Activated CD4-positive, CD25-positive, alpha-beta regulatory T cell treated with anti-CD3 and anti-CD28 coated beads, Interleukin-2, amount 50 U/mL, for 72 hours (primary cell): ENCODE data around the gene UBAP2.

Source experiments
- DNase-seq: peaks from one replicate; pipeline ENCODE4 v3.0.0; 2021

Gene UBAP2, protein sequence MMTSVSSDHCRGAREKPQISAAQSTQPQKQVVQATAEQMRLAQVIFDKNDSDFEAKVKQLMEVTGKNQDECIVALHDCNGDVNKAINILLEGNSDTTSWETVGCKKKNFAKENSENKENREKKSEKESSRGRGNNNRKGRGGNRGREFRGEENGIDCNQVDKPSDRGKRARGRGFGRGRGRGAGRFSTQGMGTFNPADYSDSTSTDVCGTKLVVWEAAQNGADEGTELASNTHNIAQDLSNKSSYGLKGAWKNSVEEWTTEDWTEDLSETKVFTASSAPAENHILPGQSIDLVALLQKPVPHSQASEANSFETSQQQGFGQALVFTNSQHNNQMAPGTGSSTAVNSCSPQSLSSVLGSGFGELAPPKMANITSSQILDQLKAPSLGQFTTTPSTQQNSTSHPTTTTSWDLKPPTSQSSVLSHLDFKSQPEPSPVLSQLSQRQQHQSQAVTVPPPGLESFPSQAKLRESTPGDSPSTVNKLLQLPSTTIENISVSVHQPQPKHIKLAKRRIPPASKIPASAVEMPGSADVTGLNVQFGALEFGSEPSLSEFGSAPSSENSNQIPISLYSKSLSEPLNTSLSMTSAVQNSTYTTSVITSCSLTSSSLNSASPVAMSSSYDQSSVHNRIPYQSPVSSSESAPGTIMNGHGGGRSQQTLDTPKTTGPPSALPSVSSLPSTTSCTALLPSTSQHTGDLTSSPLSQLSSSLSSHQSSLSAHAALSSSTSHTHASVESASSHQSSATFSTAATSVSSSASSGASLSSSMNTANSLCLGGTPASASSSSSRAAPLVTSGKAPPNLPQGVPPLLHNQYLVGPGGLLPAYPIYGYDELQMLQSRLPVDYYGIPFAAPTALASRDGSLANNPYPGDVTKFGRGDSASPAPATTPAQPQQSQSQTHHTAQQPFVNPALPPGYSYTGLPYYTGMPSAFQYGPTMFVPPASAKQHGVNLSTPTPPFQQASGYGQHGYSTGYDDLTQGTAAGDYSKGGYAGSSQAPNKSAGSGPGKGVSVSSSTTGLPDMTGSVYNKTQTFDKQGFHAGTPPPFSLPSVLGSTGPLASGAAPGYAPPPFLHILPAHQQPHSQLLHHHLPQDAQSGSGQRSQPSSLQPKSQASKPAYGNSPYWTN

GRCh38 chr9:34048727-34049629, at the start of gene UBAP2:
Gene UBAP2 (minus strand): TSS chr9:34048887. CDS start chr9:34017148, 31,739 bp downstream.
- DNase-seq: peak; percentile 98

GRCh38 chr9:34098307-34098706, 49.6 kb upstream of the UBAP2 start:
- no peak for DNase-seq

GRCh38 chr9:34097865-34098264, 49.2 kb upstream of the UBAP2 start:
- no peak for DNase-seq

DNA sequence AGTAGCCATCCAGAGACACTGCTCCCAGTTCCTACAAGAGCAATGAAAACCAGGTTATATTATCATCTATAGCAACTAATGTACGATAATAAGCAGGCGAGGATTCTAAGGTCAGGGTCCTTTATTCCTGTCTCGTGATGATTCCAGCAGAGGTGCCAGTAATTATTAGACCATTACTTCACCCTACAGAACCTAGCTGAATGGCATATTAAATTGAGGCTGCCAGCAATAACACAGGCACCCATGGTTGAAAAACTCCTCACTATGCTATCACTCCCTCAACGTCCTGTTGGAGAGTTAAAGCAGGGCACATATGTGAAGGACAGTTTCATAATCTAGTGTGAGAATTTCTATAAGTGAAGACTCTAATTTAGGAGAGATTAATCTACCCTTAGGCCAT, 48.1 kb upstream of the UBAP2 start:
- DNase-seq: no peak

DNA sequence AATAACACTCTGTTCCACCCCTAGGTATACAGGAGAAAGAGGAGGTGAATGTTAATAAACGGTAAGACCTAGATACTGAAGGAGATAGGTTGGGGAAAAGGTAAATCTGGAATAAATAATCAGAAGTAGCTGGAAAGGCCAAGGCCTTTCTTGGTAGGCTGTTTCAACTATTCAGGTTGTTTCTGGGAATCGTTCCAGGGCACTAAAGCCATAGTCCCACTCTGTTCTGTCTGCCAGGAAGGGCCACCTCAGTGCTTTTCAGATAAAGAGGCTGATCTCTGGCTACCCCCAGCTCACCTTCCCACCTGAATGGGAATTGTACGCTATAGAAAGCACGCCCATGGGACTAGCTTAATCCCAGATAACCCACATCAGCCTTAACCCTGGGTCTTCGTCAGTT, 44.9 kb upstream of the UBAP2 start:
- no peak for DNase-seq

DNA sequence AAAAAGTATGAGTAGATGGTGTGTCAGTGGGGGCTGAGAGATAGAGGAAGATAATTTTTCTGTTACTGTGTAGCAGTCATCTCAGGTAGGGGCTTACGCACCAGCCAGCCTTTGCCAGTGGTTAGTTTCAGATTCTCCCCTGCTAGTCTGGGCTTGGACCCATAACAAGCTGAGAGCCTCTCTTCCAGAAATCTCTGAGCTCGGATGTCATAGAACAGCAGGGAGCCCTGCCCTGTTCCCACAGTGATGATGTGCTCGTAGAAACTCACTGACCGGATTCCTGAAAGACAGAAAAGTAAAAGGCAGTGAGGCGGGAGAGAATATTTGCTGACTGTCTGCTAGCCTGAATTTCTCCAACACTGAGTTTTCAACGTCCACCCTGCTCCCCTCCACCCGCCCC, 40.6 kb upstream of the UBAP2 start:
- no peak for DNase-seq

- no peak for DNase-seq
These were observed 38.7 kb upstream of the UBAP2 start for GRCh38 chr9:34087370-34087769.

- DNase-seq: no peak
These were observed 38.2 kb upstream of the UBAP2 start for GRCh38 chr9:34086864-34087263.

DNA sequence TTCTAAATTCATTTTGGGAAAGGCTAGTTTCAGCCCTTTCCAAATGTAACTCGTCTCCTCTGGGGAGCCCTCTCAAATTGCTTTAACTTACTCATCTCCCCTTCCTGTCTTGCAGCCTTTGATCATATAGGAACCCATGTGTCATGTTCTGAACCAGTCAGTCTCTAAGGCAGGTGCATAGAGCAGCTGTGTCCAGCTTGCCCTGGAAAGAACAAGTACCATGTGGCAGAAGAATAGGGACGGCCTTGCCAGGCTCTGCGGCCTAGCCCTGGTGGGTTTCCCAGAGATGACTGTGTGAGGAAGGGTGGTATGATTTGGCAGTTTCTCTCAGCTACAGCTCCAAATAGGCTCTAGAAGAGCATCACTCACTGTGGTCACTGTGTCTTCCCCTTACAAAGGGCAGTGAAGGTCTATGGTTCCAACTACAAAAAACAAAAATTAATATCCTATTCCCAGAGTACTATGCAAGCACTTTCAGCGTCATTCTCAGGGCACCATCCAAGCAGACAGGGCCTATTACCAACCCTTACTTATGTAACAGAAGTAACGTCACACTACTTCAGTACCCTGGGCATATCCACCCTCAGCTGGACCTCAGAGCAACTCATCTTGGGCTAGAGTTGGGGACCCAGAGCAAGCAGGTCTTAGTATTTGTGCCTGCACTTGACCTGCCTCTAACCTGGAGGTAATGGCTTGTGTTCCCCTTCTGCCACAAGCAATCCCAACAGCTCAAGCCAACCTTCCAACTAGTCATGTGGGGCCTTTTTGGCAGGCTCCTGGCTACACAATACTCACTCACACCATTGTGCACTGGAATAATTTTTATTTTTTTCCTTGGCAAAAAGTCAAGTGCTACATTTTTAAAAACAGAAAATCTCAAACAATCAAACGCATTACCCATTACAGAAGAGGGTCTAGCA, 37.2 kb upstream of the UBAP2 start:
- no peak for DNase-seq

DNA sequence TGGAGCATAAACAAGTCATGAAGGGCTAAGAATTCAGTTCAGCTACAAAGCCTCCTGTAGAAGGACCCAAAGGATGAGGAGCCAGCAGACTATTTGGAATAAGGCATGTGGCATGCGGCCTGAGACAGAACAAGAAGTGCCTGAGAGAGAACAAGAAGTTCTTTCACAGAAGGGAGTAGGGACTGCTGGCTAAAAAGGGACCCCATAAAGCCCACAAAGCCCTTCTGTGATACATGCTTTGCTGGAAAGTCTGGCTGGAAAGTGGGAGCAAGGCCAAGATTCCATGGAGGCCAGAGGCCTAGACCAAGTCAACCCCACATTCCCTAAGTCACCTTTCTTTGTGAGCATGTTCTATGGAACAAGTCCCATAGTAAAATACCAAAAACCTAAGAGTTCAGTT, 35.9 kb upstream of the UBAP2 start:
- DNase-seq: no peak

- no peak for DNase-seq
These were observed 30.5 kb upstream of the UBAP2 start for GRCh38 chr9:34079181-34079580.

DNA sequence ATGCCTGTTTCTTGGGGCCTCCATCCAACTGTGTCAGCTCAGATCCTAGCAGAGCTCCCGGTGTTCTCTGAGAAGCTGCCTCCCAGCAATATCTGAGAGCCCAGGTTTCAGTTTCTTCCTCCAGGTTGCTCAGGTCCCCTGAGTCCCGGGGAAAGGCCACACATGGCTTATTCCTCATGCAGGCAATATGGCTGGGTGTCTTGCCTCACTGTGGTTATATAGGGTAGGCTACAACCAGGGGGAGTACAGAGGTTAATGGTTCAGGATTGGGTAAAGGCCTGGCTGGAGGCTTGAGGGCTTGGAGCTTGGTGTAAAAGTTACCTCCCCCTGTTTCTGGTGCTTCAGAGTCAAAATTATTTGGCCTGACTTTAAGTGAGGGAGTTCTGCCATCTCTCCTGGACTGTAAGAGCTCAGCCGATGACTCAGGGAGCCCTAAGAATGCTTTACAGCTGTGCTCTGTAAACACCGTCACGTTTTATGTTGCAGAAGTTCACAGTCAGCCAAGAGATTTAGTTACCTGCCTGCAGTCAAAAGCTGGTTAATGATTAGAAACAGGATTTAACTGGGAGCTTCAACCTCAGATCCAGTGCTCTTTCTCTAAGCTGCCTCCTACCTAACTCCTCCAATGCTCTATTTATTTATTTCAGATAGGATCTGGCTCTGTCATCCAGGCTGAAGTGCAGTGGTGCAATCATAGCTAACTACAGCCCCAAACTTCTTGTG, 24.3 kb upstream of the UBAP2 start:
- DNase-seq: no peak

DNA sequence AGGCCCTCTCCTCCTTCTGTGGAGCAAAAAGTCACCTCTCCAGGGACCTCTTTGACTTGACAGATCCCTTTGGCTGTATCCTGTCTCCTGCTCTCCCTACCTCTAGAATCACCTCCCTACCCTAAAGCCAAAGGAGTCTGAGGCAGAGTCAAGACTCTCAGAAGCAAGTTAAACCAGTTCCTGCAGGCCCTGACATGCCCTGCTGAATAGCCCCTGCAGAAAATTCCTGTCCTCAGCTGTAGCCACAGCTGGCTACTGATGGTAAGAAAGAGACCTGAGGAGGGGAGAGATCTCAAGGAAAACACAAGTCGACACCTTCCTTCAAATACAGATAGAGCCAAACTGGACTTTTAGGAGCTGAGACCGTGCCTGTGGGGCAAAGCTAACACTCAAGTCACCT, 23.7 kb upstream of the UBAP2 start:
- no peak for DNase-seq

DNA sequence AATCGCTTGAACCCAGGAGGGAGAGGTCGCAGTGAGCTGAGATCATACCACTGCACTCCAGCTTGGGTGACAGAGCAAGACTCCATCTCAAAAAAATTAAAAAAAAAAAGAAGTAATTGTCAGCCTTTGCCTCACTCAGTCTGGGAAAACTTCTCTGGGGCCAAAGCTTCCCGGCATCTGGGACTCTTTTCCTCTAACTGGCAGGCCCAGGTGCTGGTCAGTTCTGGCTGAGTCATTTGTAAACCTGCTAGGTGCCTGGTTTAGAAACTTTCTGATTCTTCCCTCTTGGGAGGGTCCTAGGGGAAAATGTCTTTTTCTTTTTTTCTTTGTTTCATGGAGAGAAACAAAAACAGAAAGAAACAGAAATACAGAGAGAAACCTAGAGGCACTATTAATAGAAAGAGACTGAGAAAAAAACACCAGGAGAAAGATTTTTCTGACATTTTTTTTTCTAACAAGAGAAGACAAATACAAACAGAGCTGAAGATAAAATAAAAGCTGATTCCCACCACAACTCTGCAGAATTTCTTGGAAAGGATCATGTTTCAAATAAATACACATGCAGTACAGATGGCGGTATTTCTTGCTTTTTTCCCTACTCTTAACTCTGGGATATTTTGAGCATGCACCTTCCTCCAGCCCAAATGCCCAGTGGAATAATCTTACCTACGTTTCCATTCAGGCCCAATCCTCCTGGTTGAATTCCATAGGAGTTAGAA, 22.1 kb upstream of the UBAP2 start:
- no peak for DNase-seq

DNA sequence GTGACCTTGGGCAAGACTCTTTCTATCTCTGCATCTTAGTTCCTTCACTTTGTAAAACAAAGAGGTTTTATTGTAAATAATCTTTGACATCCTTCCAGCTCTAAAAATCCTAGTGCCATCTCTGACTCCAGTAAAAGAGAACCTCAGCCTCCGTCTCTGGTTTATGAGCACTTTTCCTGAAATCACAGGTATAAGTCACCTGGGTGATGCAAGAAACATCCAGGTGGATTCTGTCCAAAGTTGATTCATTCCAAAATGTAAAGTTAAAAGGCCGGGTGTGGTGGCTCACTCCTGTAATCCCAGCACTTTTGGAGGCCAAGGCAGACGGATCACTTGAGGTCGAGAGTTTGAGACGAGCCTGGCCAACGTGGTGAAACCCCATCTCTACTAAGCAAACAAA, 21.1 kb upstream of the UBAP2 start:
- no peak for DNase-seq

- no peak for DNase-seq
These were observed 16.9 kb upstream of the UBAP2 start for GRCh38 chr9:34065541-34065940.

DNA sequence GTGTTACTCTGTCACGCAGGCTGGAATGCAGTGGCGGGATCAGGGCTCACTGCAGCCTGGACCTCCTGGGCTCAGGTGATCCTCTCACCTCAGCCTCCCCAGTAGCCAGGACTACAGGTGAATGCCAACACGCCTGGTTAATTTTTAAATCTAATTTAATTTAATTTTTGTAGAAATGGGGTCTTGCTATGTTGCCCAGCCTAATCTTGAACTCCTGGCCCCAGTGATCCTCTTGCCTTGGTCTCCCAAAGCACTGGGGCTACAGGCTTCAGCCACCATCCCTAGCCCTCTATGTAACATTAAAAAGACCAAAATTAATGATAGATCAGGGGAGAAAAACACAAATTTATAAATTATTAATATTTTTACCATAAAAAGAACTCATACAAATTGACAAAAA, 11.3 kb upstream of the UBAP2 start:
- DNase-seq: no peak

DNA sequence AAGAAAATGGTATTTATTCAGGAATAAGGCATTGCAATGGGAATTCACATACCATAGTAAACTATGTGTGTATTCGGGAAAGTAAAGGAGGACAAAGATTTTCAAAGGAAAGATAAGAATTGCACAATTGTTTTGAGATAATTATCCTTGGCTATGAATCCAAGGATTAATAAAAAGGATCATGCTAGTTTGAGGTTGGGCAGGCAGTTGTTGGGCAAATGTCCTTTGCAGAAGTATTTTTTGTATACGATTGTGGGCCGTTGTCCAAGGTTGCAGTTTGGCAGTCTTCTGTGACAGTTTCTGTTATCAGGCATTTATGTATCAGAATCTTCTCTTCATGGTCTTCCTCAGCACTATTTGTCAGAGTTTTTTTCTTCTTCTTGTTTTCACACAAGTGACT, 10.6 kb upstream of the UBAP2 start:
- DNase-seq: no peak

DNA sequence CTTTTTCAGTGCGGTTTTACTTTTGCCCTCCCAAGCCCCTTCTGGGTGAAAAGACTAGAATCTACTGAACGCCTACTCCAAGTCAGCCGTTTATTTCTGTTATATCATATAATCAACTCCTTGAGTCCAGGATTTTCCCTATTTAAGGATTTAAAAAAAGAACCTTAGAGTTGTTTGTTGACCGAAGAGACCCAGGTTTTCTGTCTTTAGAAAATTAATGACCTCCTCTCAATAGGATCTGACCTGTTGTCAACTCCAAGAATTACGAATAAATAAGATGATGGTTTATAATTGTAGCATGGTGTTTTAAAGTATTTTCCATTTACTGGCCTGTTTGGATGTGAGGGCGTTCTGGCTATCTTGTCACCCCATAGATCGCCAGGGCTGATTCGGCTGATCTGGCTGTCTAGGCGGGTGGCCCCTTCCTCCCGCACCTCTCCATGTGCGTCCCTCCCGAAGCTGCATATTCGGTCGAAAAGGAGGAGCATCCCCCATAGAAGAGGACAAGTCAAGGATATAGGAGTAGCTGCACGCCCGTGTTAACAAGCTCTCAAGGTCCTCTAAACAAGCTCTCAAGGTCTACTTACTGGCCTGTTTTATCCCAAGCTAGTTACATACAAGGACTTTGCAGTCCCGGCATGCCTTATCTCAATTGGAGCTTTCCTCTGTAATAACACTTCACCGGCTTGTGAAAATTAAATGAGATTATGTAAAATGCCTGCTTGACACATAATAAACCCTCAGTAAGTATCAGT, 1.1 kb upstream of the UBAP2 start:
- no peak for DNase-seq
